OCI-LY1 (cell line): ENCODE data around the gene ETV1.

Experiments used
- H2AFZ ChIP-seq: fragments of 200-600 bp; sonication (generic), shearing (Covaris generic); 2 replicates; pipeline ENCODE4 v1.6.0; 2014; ENCODE audit warnings: antibody characterized with exemption, mild to moderate bottlenecking, low read length
- H3F3A ChIP-seq: fragments of 200-600 bp; sonication (generic), shearing (Covaris generic); 2 replicates; pipeline ENCODE4 v1.6.0; 2014; ENCODE audit warnings: mild to moderate bottlenecking, antibody characterized with exemption, low read length, moderate library complexity; ENCODE audit not compliant: insufficient read depth
- H3K27ac ChIP-seq: fragments of 200-600 bp; sonication (generic); 2 replicates; pipeline ENCODE4 v1.5.1; 2014; ENCODE audit warnings: low read length, mixed run types, mild to moderate bottlenecking, low read depth; ENCODE audit not compliant: poor library complexity, severe bottlenecking
- H3K27me3 ChIP-seq: fragments of 200-600 bp; sonication (generic); 2 replicates; pipeline ENCODE4 v1.6.0; 2014; ENCODE audit warnings: antibody characterized with exemption, mild to moderate bottlenecking, low read length, moderate library complexity; ENCODE audit not compliant: insufficient read depth
- H3K36me3 ChIP-seq: fragments of 200-600 bp; sonication (generic); 2 replicates; pipeline ENCODE4 v1.6.1; 2014; ENCODE audit warnings: mild to moderate bottlenecking, antibody characterized with exemption, low read length, moderate library complexity, mixed read lengths; ENCODE audit not compliant: insufficient read depth
- H3K4me1 ChIP-seq: fragments of 200-600 bp; sonication (generic); 2 replicates; pipeline ENCODE4 v1.5.1; 2014; ENCODE audit warnings: mild to moderate bottlenecking, low read length, moderate library complexity; ENCODE audit not compliant: insufficient read depth, severe bottlenecking
- H3K4me2 ChIP-seq: fragments of 200-600 bp; sonication (generic), shearing (Covaris generic); 2 replicates; pipeline ENCODE4 v1.6.1; 2014; ENCODE audit warnings: low read length
- H3K4me3 ChIP-seq: fragments of 200-600 bp; sonication (generic); 2 replicates; pipeline ENCODE4 v1.5.1; 2014; ENCODE audit warnings: low read length, low read depth, mild to moderate bottlenecking, mixed read lengths; ENCODE audit not compliant: poor library complexity, severe bottlenecking
- H3K79me2 ChIP-seq: fragments of 200-600 bp; shearing (Covaris generic); 2 replicates; pipeline ENCODE4 v1.6.1; 2016; ENCODE audit warnings: mixed run types, low read length, mixed read lengths; ENCODE audit not compliant: insufficient read depth
- H3K9ac ChIP-seq: fragments of 200-600 bp; sonication (generic), shearing (Covaris generic); 2 replicates; pipeline ENCODE4 v1.6.1; 2014; ENCODE audit warnings: mild to moderate bottlenecking, low read length, mixed read lengths
- H3K9me2 ChIP-seq: fragments of 200-600 bp; sonication (generic), shearing (Covaris generic); 2 replicates; pipeline ENCODE4 v1.6.1; 2014; ENCODE audit warnings: low read depth, mild to moderate bottlenecking, low read length, mixed read lengths
- H3K9me3 ChIP-seq: fragments of 200-600 bp; shearing (Covaris generic); 2 replicates; pipeline ENCODE4 v1.6.1; 2014; ENCODE audit warnings: low read length, mixed read lengths
- H4K20me1 ChIP-seq: fragments of 200-600 bp; sonication (generic), shearing (Covaris generic); 2 replicates; pipeline ENCODE4 v1.6.0; 2016; ENCODE audit warnings: mild to moderate bottlenecking, low read length; ENCODE audit not compliant: insufficient read depth
- EZH2 ChIP-seq: fragments of 200-600 bp; sonication (generic), shearing (Covaris generic); IDR thresholded peaks from 2 replicates; pipeline ENCODE4 v1.8.0; 2017; ENCODE audit warnings: borderline replicate concordance, mixed run types, mild to moderate bottlenecking, antibody characterized with exemption, low read length, moderate library complexity, mixed read lengths
- TF ChIP-seq, protein P1 (sequence below): fragments of 200-600 bp; sonication (generic), shearing (Covaris generic); IDR thresholded peaks from 2 replicates; pipeline ENCODE4 v1.5.1; 2017; ENCODE audit warnings: mild to moderate bottlenecking, antibody characterized with exemption, low read length, moderate library complexity, mixed read lengths

ETV1 gene

DNA sequence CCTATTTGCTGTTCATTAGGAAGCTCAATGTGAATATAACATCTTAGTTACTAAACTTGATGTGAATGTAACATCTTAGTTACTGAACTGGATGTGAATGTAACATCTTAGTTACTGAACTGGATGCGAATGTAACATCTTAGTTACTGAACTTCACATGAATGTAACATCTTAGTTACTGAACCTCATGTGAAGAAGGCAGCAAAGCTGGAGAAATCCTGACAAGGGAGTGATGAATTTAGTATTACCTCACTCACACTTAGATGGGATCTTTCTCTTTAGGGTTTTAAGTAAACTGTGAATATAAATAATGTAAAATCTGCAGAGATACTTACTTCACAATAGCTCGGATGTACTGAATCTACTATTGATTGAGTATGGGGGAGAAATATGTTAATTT is 73.6 kb downstream of the ETV1 start:
- Histone ChIP-seq H3K9me3 (no peaks in the 10 kb centered on the region), H3K4me3 (no peak overlapping the region), H3K4me1 (peaks cover 28% of the 10 kb centered on the region), H3K79me2 (no peaks in the 10 kb centered on the region), H2AFZ (peak overlapping the region; percentile 64; the same call in 1 of the 2 replicates), H3K4me2 (no peak overlapping the region), H4K20me1 (no peaks in the 10 kb centered on the region), H3K9ac (no peak overlapping the region), H3K9me2 (no peaks in the 10 kb centered on the region), H3F3A (no peaks in the 10 kb centered on the region), H3K27ac (no peak overlapping the region), H3K27me3 (no peaks in the 10 kb centered on the region), H3K36me3 (no peaks in the 10 kb centered on the region)
- TF ChIP-seq EZH2: no peak
- TF ChIP-seq, protein P1, sequence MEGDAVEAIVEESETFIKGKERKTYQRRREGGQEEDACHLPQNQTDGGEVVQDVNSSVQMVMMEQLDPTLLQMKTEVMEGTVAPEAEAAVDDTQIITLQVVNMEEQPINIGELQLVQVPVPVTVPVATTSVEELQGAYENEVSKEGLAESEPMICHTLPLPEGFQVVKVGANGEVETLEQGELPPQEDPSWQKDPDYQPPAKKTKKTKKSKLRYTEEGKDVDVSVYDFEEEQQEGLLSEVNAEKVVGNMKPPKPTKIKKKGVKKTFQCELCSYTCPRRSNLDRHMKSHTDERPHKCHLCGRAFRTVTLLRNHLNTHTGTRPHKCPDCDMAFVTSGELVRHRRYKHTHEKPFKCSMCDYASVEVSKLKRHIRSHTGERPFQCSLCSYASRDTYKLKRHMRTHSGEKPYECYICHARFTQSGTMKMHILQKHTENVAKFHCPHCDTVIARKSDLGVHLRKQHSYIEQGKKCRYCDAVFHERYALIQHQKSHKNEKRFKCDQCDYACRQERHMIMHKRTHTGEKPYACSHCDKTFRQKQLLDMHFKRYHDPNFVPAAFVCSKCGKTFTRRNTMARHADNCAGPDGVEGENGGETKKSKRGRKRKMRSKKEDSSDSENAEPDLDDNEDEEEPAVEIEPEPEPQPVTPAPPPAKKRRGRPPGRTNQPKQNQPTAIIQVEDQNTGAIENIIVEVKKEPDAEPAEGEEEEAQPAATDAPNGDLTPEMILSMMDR: no peak

DNA sequence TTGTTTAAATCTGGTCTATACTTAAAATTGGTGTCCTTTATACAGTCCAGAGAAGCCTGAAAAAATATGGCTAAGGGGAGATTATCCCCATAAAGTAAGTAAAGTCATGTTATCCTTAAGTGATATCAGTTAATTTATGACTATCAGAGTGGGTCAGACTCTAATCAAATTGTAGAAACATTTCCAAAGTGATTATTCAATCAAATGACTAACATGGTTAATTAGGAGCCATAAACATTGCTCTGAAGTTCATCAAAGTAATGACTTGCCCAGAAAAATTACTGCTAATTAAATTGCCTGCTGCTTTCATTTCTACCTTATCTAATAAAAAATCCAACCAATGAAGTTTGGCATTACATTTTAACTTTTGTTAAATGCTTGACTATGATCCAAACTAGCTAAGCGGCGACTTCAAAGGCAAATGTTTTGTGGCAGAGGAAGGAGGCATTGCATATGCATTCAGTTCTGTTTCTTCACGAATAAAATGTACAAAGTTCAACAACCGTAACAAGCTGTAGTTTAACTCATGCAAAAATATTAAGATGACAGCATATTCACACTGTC is 76.7 kb downstream of the ETV1 start:
- Histone ChIP-seq H3K27me3 (no peaks in the 10 kb centered on the region), H3K9me2 (no peaks in the 10 kb centered on the region), H3K36me3 (no peaks in the 10 kb centered on the region), H3K9me3 (no peaks in the 10 kb centered on the region), H3F3A (no peaks in the 10 kb centered on the region), H3K79me2 (no peaks in the 10 kb centered on the region), H3K4me2 (no peak overlapping the region), H4K20me1 (no peaks in the 10 kb centered on the region), H3K4me1 (peaks cover 42% of the 10 kb centered on the region), H2AFZ (no peak overlapping the region), H3K9ac (no peak overlapping the region), H3K4me3 (no peak overlapping the region), H3K27ac (no peak overlapping the region)
- TF ChIP-seq, protein P1: no peak
- TF ChIP-seq EZH2: no peak

DNA sequence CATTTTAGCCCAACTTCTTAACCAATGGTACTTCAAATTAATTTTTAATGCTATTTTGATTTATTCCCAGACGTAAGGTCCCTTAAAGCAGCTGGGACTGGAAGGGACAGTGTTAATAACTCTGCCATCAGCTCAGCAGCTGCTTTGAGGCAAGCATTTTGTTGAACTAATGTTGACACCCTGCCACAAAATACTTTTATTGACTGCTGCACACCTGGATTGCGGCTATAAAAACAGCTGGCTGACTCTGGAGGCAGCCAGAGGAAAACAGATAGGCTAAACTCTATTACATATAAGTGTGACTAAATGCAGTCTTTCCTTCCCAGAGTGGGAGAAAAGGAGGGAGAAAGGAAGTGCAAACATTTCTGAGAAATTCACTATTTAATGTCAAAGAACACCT is 77.6 kb downstream of the ETV1 start:
- peak overlapping the region; percentile 43 for H3K27ac ChIP-seq
- H3K9ac ChIP-seq: no peak overlapping the region
- no peak overlapping the region for H3K4me3 ChIP-seq
- H3K36me3 ChIP-seq: no peaks in the 10 kb centered on the region
- no peaks in the 10 kb centered on the region for H4K20me1 ChIP-seq
- 0 out of 2 replicates have a peak overlapping the region, but pooled peaks have one; percentile 53 for H2AFZ ChIP-seq
- H3K9me3 ChIP-seq: no peaks in the 10 kb centered on the region
- TF ChIP-seq, protein P1: no peak
- no peak for TF ChIP-seq EZH2
- H3K4me1 ChIP-seq: peaks cover 50% of the 10 kb centered on the region
- H3K27me3 ChIP-seq: no peaks in the 10 kb centered on the region
- no peak overlapping the region for H3K4me2 ChIP-seq
- no peaks in the 10 kb centered on the region for H3K9me2 ChIP-seq
- no peaks in the 10 kb centered on the region for H3F3A ChIP-seq
- no peaks in the 10 kb centered on the region for H3K79me2 ChIP-seq
